Parathyroid adenoma (tissue), 2 donors: ENCODE measurements around the gene ZNF599.

ENCODE experiments used
- H2AFZ ChIP-seq: fragments of 300-600 bp; sonication (generic); one replicate; pipeline ENCODE4 v1.7.0; 2017; ENCODE audit warnings: antibody characterized with exemption, mild to moderate bottlenecking
- H3K27ac ChIP-seq: fragments of 300-600 bp; sonication (generic); one replicate; pipeline ENCODE4 v1.7.0; 2017
- H3K27me3 ChIP-seq: fragments of 300-600 bp; sonication (generic); one replicate; pipeline ENCODE4 v1.7.0; 2017; ENCODE audit warnings: low read length; ENCODE audit not compliant: control insufficient read depth, insufficient read depth
- H3K36me3 ChIP-seq: fragments of 300-600 bp; sonication (generic); one replicate; pipeline ENCODE4 v1.7.0; 2017; ENCODE audit warnings: low read length; ENCODE audit not compliant: control insufficient read depth, insufficient read depth
- H3K4me1 ChIP-seq: fragments of 300-600 bp; sonication (generic); one replicate; pipeline ENCODE4 v1.7.0; 2017; ENCODE audit warnings: control low read depth
- H3K4me2 ChIP-seq: fragments of 300-600 bp; sonication (generic); one replicate; pipeline ENCODE4 v1.7.0; 2017; ENCODE audit warnings: low read length
- H3K4me3 ChIP-seq: fragments of 300-600 bp; sonication (generic); one replicate; pipeline ENCODE4 v1.7.0; 2017; ENCODE audit warnings: low read depth, low read length
- H3K79me2 ChIP-seq: fragments of 300-600 bp; sonication (generic); one replicate; pipeline ENCODE4 v1.7.0; 2017; ENCODE audit warnings: control low read depth
- H3K9ac ChIP-seq: fragments of 300-600 bp; sonication (generic); one replicate; pipeline ENCODE4 v1.7.0; 2017; ENCODE audit warnings: mild to moderate bottlenecking
- H3K9me3 ChIP-seq: fragments of 300-600 bp; sonication (generic); one replicate; pipeline ENCODE4 v1.7.0; 2017; ENCODE audit warnings: low read length; ENCODE audit not compliant: control insufficient read depth
- CTCF ChIP-seq: fragments of 300-600 bp; sonication (generic); IDR thresholded peaks from one replicate; pipeline ENCODE4 v1.7.0; 2017; ENCODE audit warnings: antibody characterized with exemption, mild to moderate bottlenecking
- donor health status: primary hyperparathyroidism.

ZNF599 gene

GRCh38 chr19:34725400-34725799 lies 47.6 kb downstream of the ZNF599 start:
- H3K9me3 ChIP-seq = no peaks in the 10 kb centered on the region
- no peaks in the 10 kb centered on the region for H3K79me2 ChIP-seq
- H2AFZ ChIP-seq = no peak overlapping the region
- H3K4me3 ChIP-seq = no peak overlapping the region
- H3K36me3 ChIP-seq = no peaks in the 10 kb centered on the region
- no peak overlapping the region for H3K9ac ChIP-seq
- TF ChIP-seq CTCF = no peak
- H3K4me2 ChIP-seq = no peak overlapping the region
- no peaks in the 10 kb centered on the region for H3K27me3 ChIP-seq
- H3K27ac ChIP-seq = no peak overlapping the region
- no peaks in the 10 kb centered on the region for H3K4me1 ChIP-seq

DNA sequence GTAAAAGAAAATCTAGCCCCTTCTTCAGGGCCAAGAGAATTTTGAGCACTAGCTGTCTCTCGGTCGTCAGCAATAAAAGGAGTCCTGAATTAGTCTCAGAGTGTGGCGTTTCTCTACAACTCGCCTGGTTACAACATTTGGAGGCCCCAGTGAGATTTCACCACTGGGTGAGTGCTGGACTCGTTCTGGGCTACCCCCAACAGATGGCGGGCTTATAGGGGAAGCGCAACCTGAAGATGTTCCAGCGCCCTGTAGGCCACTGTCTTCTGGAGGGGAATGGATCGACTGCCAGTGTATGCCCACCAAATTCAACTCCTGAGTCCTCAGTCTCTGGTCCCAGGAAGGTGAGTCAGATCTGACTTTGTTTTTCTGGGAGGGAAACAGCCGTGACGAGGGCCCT lies 50.7 kb downstream of the ZNF599 start:
- Histone ChIP-seq H3K9me3 (no peaks in the 10 kb centered on the region), H3K36me3 (no peaks in the 10 kb centered on the region), H3K27ac (no peak overlapping the region), H2AFZ (no peak overlapping the region), H3K4me3 (no peak overlapping the region), H3K4me2 (no peak overlapping the region), H3K79me2 (no peaks in the 10 kb centered on the region), H3K9ac (no peak overlapping the region), H3K27me3 (no peaks in the 10 kb centered on the region), H3K4me1 (no peaks in the 10 kb centered on the region)
- no peak for TF ChIP-seq CTCF

DNA sequence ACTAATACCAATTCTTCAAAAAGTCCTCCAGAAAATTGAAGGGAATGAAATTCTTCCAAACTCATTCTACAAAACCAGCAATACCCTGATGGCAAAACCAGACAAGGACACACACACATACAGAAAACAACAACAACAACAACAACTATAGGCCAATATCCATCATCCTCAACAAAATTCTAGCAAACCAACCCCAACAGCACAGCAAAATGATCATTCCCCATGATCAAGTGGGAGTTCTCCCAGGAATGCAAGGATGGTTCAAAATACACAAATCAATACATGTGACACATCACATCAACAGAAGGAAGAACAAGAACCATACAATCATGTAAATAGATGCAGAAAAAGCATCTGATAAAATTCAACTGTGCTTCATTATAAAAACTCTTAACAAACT lies 57.7 kb downstream of the ZNF599 start:
- no peaks in the 10 kb centered on the region for H3K79me2 ChIP-seq
- H3K4me1 ChIP-seq = no peaks in the 10 kb centered on the region
- H3K9me3 ChIP-seq = no peaks in the 10 kb centered on the region
- H3K9ac ChIP-seq = no peak overlapping the region
- H3K4me3 ChIP-seq = no peak overlapping the region
- H3K36me3 ChIP-seq = no peaks in the 10 kb centered on the region
- TF ChIP-seq CTCF = no peak
- no peak overlapping the region for H2AFZ ChIP-seq
- H3K4me2 ChIP-seq = no peak overlapping the region
- no peak overlapping the region for H3K27ac ChIP-seq
- no peaks in the 10 kb centered on the region for H3K27me3 ChIP-seq

DNA sequence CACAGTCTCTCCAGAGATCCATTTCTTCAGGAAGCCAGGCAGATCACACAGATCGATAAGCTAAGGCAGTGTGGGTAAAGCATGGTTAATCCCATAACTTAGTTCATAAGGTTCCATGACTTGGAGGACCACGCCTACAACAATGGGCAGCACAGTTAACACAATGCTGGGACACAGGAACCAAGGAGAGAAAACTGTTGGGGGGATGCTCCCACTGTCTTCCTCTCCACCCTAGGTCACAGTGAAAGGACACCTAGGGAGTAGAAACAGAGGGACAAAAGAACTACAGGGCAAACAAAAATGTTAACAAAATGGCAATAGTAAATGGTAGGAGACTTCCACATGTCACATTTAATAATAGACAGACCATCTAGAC lies 59.8 kb downstream of the ZNF599 start:
- no peak overlapping the region for H3K4me2 ChIP-seq
- no peak overlapping the region for H2AFZ ChIP-seq
- H3K4me3 ChIP-seq = no peak overlapping the region
- no peaks in the 10 kb centered on the region for H3K27me3 ChIP-seq
- H3K9me3 ChIP-seq = no peaks in the 10 kb centered on the region
- no peak for TF ChIP-seq CTCF
- no peaks in the 10 kb centered on the region for H3K36me3 ChIP-seq
- H3K4me1 ChIP-seq = no peaks in the 10 kb centered on the region
- H3K79me2 ChIP-seq = no peaks in the 10 kb centered on the region
- H3K9ac ChIP-seq = no peak overlapping the region
- no peak overlapping the region for H3K27ac ChIP-seq

- no peaks in the 10 kb centered on the region for H3K9me3 ChIP-seq
- H3K27me3 ChIP-seq = no peaks in the 10 kb centered on the region
- no peaks in the 10 kb centered on the region for H3K36me3 ChIP-seq
- H3K4me1 ChIP-seq = no peaks in the 10 kb centered on the region
- peak; percentile 39 for TF ChIP-seq CTCF
- no peaks in the 10 kb centered on the region for H3K79me2 ChIP-seq
- H2AFZ ChIP-seq = no peak overlapping the region
- H3K4me3 ChIP-seq = no peak overlapping the region
- no peak overlapping the region for H3K27ac ChIP-seq
- no peak overlapping the region for H3K4me2 ChIP-seq
- no peak overlapping the region for H3K9ac ChIP-seq
These were observed 60.4 kb downstream of the ZNF599 start for GRCh38 chr19:34712395-34713261.
